ENCODE data around the gene ARHGAP44.

Gene ARHGAP44

DNA sequence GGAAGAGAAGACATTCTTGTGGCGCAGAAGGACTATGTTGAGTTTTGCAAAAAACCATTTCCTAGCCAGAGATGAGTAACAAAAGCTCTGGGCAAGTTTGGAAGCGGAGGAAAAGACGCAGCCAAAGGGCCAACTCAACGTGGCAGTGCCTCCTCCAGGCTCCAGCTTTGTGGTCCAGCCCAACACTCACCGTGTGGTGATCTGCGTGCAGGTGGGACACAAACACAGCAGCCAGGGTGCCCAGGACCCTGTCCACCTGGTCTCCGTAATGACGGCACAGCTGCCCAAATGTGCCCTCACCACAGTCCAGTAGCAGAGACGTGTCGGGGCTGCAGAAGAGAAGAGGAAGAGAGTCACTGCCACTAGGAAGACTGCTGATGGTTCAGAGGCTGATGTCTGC, 207.1 kb downstream of the ARHGAP44 start:
- TF ChIP-seq EZH2phosphoT487 (IDR thresholded peaks at IDR 0.05; ENCODE audit: borderline replicate concordance), result no peak
- TF ChIP-seq, protein P1, sequence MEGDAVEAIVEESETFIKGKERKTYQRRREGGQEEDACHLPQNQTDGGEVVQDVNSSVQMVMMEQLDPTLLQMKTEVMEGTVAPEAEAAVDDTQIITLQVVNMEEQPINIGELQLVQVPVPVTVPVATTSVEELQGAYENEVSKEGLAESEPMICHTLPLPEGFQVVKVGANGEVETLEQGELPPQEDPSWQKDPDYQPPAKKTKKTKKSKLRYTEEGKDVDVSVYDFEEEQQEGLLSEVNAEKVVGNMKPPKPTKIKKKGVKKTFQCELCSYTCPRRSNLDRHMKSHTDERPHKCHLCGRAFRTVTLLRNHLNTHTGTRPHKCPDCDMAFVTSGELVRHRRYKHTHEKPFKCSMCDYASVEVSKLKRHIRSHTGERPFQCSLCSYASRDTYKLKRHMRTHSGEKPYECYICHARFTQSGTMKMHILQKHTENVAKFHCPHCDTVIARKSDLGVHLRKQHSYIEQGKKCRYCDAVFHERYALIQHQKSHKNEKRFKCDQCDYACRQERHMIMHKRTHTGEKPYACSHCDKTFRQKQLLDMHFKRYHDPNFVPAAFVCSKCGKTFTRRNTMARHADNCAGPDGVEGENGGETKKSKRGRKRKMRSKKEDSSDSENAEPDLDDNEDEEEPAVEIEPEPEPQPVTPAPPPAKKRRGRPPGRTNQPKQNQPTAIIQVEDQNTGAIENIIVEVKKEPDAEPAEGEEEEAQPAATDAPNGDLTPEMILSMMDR (conservative IDR thresholded peaks at IDR 0.05; ENCODE audit: low read length), result no peak
- Histone ChIP-seq H3K9me2 (replicated peaks; ENCODE audit: low read depth, low read length) (no peaks in the 10 kb centered on the region), H3K4me3 (ENCODE audit: low read length, poor library complexity, severe bottlenecking) (no peak overlapping the region), H3F3A (ENCODE audit: low read depth) (no peaks in the 10 kb centered on the region), H3K36me3 (ENCODE audit: insufficient read depth, low read length) (peaks cover 90% of the 10 kb centered on the region; the same call in 1 of the 2 replicates), H3K27me3 (ENCODE audit: insufficient read depth, low read length, poor library complexity, severe bottlenecking) (no peaks in the 10 kb centered on the region), H3K9ac (ENCODE audit: low read depth, low read length, poor library complexity, severe bottlenecking) (no peak overlapping the region), H3K79me2 (ENCODE audit: insufficient read depth, low read length) (no peaks in the 10 kb centered on the region), H2AFZ (ENCODE audit: low read length) (no peak overlapping the region), H3K4me1 (ENCODE audit: insufficient read depth, low read length, poor library complexity, severe bottlenecking) (no peaks in the 10 kb centered on the region), H4K20me1 (ENCODE audit: insufficient read depth, low read length, poor library complexity, severe bottlenecking) (no peaks in the 10 kb centered on the region), H3K4me2 (ENCODE audit: low read depth, low read length, poor library complexity, severe bottlenecking) (no peak overlapping the region), H3K9me3 (ENCODE audit: insufficient read depth, low read depth, low read length) (no peaks in the 10 kb centered on the region)

GRCh38 chr17:12996941-12997340, 207.6 kb downstream of the ARHGAP44 start:
- no peak for TF ChIP-seq EZH2phosphoT487 (IDR thresholded peaks at IDR 0.05; ENCODE audit: borderline replicate concordance)
- TF ChIP-seq, protein P1 (conservative IDR thresholded peaks at IDR 0.05; ENCODE audit: low read length), result no peak

GRCh38 chr17:12998461-12998860, 209.2 kb downstream of the ARHGAP44 start:
- Histone ChIP-seq H3K9ac (ENCODE audit: low read depth, low read length, poor library complexity, severe bottlenecking) (no peak overlapping the region), H3K36me3 (ENCODE audit: insufficient read depth, low read length) (peaks cover 89% of the 10 kb centered on the region; the same call in 1 of the 2 replicates), H3F3A (ENCODE audit: low read depth) (no peaks in the 10 kb centered on the region), H3K9me2 (replicated peaks; ENCODE audit: low read depth, low read length) (no peaks in the 10 kb centered on the region), H4K20me1 (ENCODE audit: insufficient read depth, low read length, poor library complexity, severe bottlenecking) (peaks cover under 1% of the 10 kb centered on the region), H3K4me1 (ENCODE audit: insufficient read depth, low read length, poor library complexity, severe bottlenecking) (no peaks in the 10 kb centered on the region), H3K9me3 (ENCODE audit: insufficient read depth, low read depth, low read length) (no peaks in the 10 kb centered on the region), H3K4me3 (ENCODE audit: low read length, poor library complexity, severe bottlenecking) (no peak overlapping the region), H3K27me3 (ENCODE audit: insufficient read depth, low read length, poor library complexity, severe bottlenecking) (no peaks in the 10 kb centered on the region), H2AFZ (ENCODE audit: low read length) (no peak overlapping the region), H3K79me2 (ENCODE audit: insufficient read depth, low read length) (no peaks in the 10 kb centered on the region), H3K4me2 (ENCODE audit: low read depth, low read length, poor library complexity, severe bottlenecking) (no peak overlapping the region)
- no peak for TF ChIP-seq EZH2phosphoT487 (IDR thresholded peaks at IDR 0.05; ENCODE audit: borderline replicate concordance)
- TF ChIP-seq, protein P1 (conservative IDR thresholded peaks at IDR 0.05; ENCODE audit: low read length), result no peak

More at GRCh38 chr17:12996941-12997340, 207.6 kb downstream of the ARHGAP44 start:
- no peaks in the 10 kb centered on the region for H4K20me1 ChIP-seq (ENCODE audit: insufficient read depth, low read length, poor library complexity, severe bottlenecking)
- H3K4me2 ChIP-seq (ENCODE audit: low read depth, low read length, poor library complexity, severe bottlenecking), result no peak overlapping the region
- H3K9me3 ChIP-seq (ENCODE audit: insufficient read depth, low read depth, low read length), result no peaks in the 10 kb centered on the region
- H2AFZ ChIP-seq (ENCODE audit: low read length), result no peak overlapping the region
- H3F3A ChIP-seq (ENCODE audit: low read depth), result no peaks in the 10 kb centered on the region
- peaks cover 93% of the 10 kb centered on the region; the same call in 1 of the 2 replicates for H3K36me3 ChIP-seq (ENCODE audit: insufficient read depth, low read length)
- no peaks in the 10 kb centered on the region for H3K9me2 ChIP-seq (replicated peaks; ENCODE audit: low read depth, low read length)
- no peak overlapping the region for H3K9ac ChIP-seq (ENCODE audit: low read depth, low read length, poor library complexity, severe bottlenecking)
- H3K4me3 ChIP-seq (ENCODE audit: low read length, poor library complexity, severe bottlenecking), result no peak overlapping the region
- no peaks in the 10 kb centered on the region for H3K79me2 ChIP-seq (ENCODE audit: insufficient read depth, low read length)
- H3K4me1 ChIP-seq (ENCODE audit: insufficient read depth, low read length, poor library complexity, severe bottlenecking), result no peaks in the 10 kb centered on the region
- H3K27me3 ChIP-seq (ENCODE audit: insufficient read depth, low read length, poor library complexity, severe bottlenecking), result no peaks in the 10 kb centered on the region
